SK-N-SH treated with all-trans-retinoic acid at 6 μM for 48 hours (cell line): ENCODE data around the gene ADORA3.

Experiments
- ARNTL ChIP-seq: fragments of 450-650 bp; formaldehyde crosslinking; IDR thresholded peaks from 2 replicates; pipeline ENCODE4 v1.5.0; 2020; ENCODE audit warnings: low read depth, mild to moderate bottlenecking, moderate library complexity, borderline replicate concordance
- CREB5 ChIP-seq: fragments of 250-450 bp; sonication (Bioruptor Pico); IDR thresholded peaks from 2 replicates; pipeline ENCODE4 v1.5.1; 2020; ENCODE audit warnings: low read depth, mild to moderate bottlenecking, moderate library complexity
- GLIS3 ChIP-seq: fragments of 250-450 bp; sonication (Bioruptor Pico); IDR thresholded peaks from 2 replicates; pipeline ENCODE4 v1.5.0; 2020; ENCODE audit warnings: mild to moderate bottlenecking, moderate library complexity
- PATZ1 ChIP-seq: fragments of 250-450 bp; sonication (Bioruptor Pico); IDR thresholded peaks from 2 replicates; pipeline ENCODE4 v1.8.0; 2020; ENCODE audit warnings: mild to moderate bottlenecking, moderate library complexity, borderline replicate concordance
- TCF4 ChIP-seq: fragments of 250-450 bp; sonication (Bioruptor Pico); IDR thresholded peaks from 2 replicates; pipeline ENCODE4 v1.8.0; 2021; ENCODE audit warnings: mild to moderate bottlenecking, moderate library complexity, borderline replicate concordance
- TSHZ2 ChIP-seq: fragments of 250-450 bp; sonication (Bioruptor Pico); IDR thresholded peaks from 2 replicates; pipeline ENCODE4 v1.5.0; 2020; ENCODE audit warnings: mild to moderate bottlenecking, moderate library complexity
- ZFP30 ChIP-seq: fragments of 450-650 bp; formaldehyde crosslinking; IDR thresholded peaks from 2 replicates; pipeline ENCODE4 v1.5.0; 2022; ENCODE audit warnings: mild to moderate bottlenecking, moderate library complexity
- ZNF70 ChIP-seq: fragments of 450-650 bp; formaldehyde crosslinking; IDR thresholded peaks from 2 replicates; pipeline ENCODE4 v1.5.0; 2020; ENCODE audit warnings: mild to moderate bottlenecking, moderate library complexity

GRCh38 chr1:111553196-111553595 is 49.8 kb upstream of the ADORA3 start:
- TF ChIP-seq PATZ1 (CRISPR knock-in tag): no peak
- TF ChIP-seq ZFP30 (CRISPR knock-in tag): no peak
- TF ChIP-seq ZNF70: no peak
- no peak for TF ChIP-seq ARNTL (CRISPR knock-in tag)
- no peak for TF ChIP-seq TSHZ2
- no peak for TF ChIP-seq GLIS3 (CRISPR knock-in tag)
- TF ChIP-seq CREB5 (CRISPR knock-in tag): no peak
- no peak for TF ChIP-seq TCF4 (CRISPR knock-in tag)
